NCI-H226 (cell line): Measurements from ENCODE around the gene ACAD8.

Experiments used
- DNase-seq: peaks from one replicate; pipeline ENCODE4 v3.0.0-alpha.2; 2015

Gene ACAD8

DNA sequence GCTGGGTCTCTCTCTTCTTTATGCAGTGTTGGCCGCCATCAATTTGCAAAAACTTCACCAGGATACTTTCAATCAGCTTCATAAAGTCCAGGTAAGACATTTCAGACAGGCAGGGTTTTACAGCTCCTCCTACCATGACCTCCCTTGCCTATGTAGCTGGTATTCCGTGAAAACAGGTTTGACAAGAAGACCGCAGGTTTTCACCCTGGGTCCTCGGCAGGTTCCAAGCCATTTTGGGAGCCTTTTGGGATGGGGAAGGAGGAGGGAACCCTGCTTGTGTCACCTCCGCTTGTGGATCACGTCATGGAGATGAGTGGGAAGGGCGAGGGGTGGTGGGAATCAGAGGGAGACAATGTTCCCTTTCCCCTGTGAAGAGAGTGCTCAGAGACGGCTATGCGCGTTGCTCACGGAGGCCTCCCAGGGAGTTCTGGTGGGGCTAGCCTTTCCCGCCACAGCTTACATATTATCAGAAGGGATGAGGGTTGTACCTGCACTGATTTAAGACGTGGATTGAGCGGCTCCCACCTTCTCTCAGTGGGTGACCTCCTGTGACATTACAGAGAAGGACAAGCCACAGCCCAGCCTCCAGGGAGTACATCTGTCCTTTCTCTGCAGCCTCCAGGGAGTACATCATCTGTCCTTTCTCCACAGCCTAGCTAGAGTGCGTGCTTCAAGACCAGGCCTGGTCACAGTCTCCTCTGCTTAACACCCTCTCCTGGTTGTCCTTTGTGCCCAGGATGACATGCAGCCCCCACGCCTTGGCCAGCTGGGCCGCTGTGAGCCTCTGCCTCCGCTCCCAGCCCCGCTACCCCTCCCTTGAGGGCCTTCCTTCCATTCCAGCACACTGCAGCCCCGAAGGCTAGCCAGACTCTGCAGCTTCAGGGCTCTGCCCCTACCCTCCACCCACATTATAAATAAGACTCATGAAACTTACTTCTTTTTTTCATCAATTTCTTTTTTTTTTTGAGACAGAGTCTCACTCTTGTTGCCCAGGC is 40.0 kb downstream of the ACAD8 start:
- no peak for DNase-seq

DNA sequence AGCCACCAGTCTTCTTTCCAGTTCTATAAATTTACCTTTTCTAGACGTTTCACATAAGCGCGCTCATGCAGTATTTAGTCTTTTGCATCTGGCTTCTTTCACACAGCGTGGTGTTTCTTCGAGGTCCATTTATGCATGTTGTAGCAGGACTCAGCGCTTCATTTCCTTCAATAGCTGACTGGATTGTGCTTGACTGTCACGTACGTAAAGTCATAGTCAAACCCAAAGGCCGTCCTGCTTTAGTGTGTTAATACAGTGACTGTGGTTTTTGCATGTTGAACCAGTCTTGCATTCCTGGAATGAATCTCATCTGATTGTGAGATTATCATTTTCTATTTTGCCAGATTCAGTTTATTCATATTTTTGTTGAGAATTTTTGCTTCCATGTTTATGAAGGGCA is 41.3 kb downstream of the ACAD8 start:
- no peak for DNase-seq

DNA sequence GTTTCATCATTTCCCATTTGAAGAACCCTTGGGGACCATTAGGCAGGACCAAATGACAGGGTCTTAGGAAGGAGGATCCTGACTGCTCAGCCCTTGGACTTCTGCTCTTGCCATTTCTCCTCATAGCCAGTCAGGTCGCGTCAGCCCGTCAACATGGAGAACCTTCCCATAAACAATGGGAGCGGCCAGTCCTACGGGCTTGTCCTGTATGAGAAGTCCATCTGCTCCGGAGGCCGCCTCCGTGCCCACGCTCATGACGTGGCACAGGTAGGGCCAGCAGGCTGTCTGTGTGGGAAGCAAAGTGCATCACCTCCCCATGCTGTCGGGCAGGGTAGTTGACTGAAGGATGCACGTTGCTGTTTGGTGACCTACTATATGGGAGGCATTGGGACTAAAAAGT is 58.9 kb downstream of the ACAD8 start:
- DNase-seq = no peak

DNA sequence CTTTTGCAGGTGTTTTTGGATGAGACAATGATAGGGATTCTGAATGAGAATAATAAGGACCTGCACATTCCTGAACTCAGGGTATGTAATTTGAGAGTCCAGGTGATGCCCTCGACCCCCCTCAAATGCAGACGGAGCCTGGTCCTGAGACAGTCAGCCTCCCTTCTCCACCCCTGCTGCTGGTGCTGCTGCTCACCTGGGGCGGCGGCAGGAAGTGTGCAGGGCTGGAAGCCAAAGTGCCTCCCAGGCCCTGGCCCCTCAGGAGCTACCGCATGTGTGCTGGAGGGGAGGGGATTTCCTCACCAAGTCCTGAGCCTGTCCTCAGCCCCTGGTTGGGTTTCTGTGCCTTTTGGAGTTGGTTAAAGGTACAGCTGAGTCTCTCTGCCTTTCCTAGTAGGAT is 59.4 kb downstream of the ACAD8 start:
- DNase-seq = no peak

DNA sequence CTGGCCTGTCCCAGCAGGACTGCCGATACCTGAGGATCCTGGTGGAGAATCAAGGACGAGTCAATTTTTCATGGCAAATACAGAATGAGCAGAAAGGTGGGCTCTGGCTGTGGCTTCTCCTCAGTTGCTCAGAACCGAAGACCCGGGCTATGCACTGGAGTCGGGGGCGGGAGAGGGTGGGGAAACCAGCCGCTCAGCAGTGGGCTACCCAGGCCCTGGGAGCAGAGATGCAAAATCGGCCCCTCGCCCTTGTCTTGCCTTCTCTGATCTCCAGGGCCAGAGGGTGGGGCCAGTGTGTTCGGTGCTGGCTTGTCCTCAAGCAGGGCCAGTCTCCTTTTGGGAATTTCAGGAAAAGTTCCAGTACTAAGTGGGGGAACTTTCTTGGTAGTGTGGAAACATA is 60.0 kb downstream of the ACAD8 start:
- no peak for DNase-seq

DNA sequence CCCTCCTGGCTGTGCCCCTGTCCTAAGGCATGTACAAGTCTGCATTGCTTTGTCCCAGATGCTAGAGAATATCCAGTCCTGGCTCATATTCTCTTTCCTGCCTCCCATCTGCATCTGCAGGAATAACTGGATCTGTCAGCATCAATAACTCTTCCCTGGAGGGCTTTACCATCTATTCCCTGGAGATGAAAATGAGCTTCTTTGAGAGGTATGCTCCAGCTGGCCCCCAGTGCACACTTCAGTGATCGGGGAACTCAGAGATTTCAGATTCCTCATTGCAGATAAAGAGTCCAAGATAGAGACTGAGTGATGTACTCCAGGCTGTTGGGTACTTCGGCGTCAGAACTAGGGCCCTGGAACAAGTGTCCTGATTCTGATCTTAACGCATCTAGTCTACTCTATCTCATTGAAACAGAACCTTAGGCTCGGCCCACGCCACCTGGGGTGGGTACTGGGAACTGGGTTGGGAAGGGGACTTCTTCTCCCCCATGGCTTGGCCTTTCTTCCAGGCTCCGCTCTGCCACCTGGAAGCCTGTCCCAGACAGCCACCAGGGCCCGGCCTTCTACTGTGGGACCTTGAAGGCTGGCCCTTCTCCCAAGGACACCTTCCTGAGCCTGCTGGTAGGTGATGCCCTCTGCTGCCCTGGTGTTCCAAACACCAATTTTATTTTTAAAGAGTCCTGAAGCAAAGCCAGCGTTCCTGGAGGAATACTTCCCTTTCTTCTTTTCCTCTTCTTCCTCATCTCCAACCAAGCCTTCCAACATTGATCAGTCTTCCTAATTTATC is 60.6 kb downstream of the ACAD8 start:
- no peak for DNase-seq
